EH (cell line): ENCODE results near the gene PLAC1.
A peak's percentile ranks its signal among the peaks of the same experiment; 100 is the strongest.

Source experiments
- DNase-seq: peaks from one replicate; pipeline ENCODE4 v3.0.0-alpha.2; 2015; ENCODE audit warnings: low read depth

Gene PLAC1

GRCh38 chrX:134658002-134658759, at the start of gene PLAC1:
Gene PLAC1 (minus strand): TSS chrX:134658471. CDS start chrX:134566682, 91,789 bp downstream.
- no peak for DNase-seq

- DNase-seq, result no peak
These were observed 47.9 kb upstream of the PLAC1 start for GRCh38 chrX:134706138-134706537.

- DNase-seq, result no peak
These were observed 37.7 kb upstream of the PLAC1 start for GRCh38 chrX:134695999-134696398.

GRCh38 chrX:134694333-134695322, 36.4 kb upstream of the PLAC1 start:
- DNase-seq, result no peak

- no peak for DNase-seq
These were observed 35.4 kb upstream of the PLAC1 start for GRCh38 chrX:134693644-134694043.

- DNase-seq, result peak; percentile 78
These were observed 34.7 kb upstream of the PLAC1 start for GRCh38 chrX:134692990-134693389.

GRCh38 chrX:134692233-134692632, 34.0 kb upstream of the PLAC1 start:
- peak; percentile 45 for DNase-seq

- no peak for DNase-seq
These were observed 33.2 kb upstream of the PLAC1 start for GRCh38 chrX:134691453-134691852.

GRCh38 chrX:134688839-134689238, 30.6 kb upstream of the PLAC1 start:
- DNase-seq, result peak; percentile 51

GRCh38 chrX:134688031-134688823, 30.0 kb upstream of the PLAC1 start:
- peak; percentile 40 for DNase-seq

- DNase-seq, result peak; percentile 81
These were observed 27.4 kb upstream of the PLAC1 start for GRCh38 chrX:134685668-134686067.

- DNase-seq, result no peak
These were observed 26.7 kb upstream of the PLAC1 start for GRCh38 chrX:134684956-134685355.

GRCh38 chrX:134683351-134684005, 25.2 kb upstream of the PLAC1 start:
- DNase-seq, result no peak

- peak; percentile 42 for DNase-seq
These were observed 23.8 kb upstream of the PLAC1 start for GRCh38 chrX:134682081-134682480.

- no peak for DNase-seq
These were observed 21.4 kb upstream of the PLAC1 start for GRCh38 chrX:134679644-134680043.

GRCh38 chrX:134679221-134679620, 20.9 kb upstream of the PLAC1 start:
- peak; percentile 63 for DNase-seq

- DNase-seq, result no peak
These were observed 19.1 kb upstream of the PLAC1 start for GRCh38 chrX:134677332-134677731.

- DNase-seq, result peak; percentile 85
These were observed 18.2 kb upstream of the PLAC1 start for GRCh38 chrX:134676436-134676835.

GRCh38 chrX:134673123-134673522, 14.9 kb upstream of the PLAC1 start:
- DNase-seq, result no peak

- DNase-seq, result no peak
These were observed 13.8 kb upstream of the PLAC1 start for GRCh38 chrX:134672101-134672500.

GRCh38 chrX:134671294-134671693, 13.0 kb upstream of the PLAC1 start:
- peak; percentile 28 for DNase-seq
